Measurements from ENCODE around the gene TMEM238L. TPM values are rescaled to one million over a fixed set of nuclear protein-coding genes. Genes with fewer than 3 reads are reported as not detected.

Gene TMEM238L
- total and polyA plus RNA-seq, 2 donors (not counting 3 experiments of a cell fraction or from before 2014, with no cell fraction given), result not detected

- Histone ChIP-seq H3K27me3 (ENCODE audit: control insufficient read depth in 2 of 2, insufficient read depth in 2 of 2, low read length in 2 of 2) (no peaks in the 10 kb centered on the region), H2AFZ (ENCODE audit: low read depth, low read length) (no peak overlapping the region), H4K20me1 (replicated peaks; ENCODE audit: control insufficient read depth, extremely low read depth, insufficient read depth, low read length) (no peaks in the 10 kb centered on the region), H3K27ac (ENCODE audit: insufficient read depth, low read depth, low read length) (no peak overlapping the region), H3K9me3 (replicated peaks; ENCODE audit: control insufficient read depth, insufficient read depth, low read length) (no peaks in the 10 kb centered on the region), H3K36me3 (ENCODE audit: control insufficient read depth in 2 of 2, extremely low read depth in 1 of 2, insufficient read depth in 2 of 2, low read length in 2 of 2) (no peaks in the 10 kb centered on the region), H3K4me1 (ENCODE audit: control insufficient read depth, extremely low read depth, insufficient read depth, low read length) (no peaks in the 10 kb centered on the region), H3K79me2 (ENCODE audit: control insufficient read depth, insufficient read depth, low read length) (no peaks in the 10 kb centered on the region), H3K4me2 (ENCODE audit: insufficient read depth, low read length) (no peak overlapping the region), H3K9me1 (replicated peaks; ENCODE audit: control insufficient read depth, extremely low read depth, insufficient read depth, low read length) (no peaks in the 10 kb centered on the region), H3K4me3 (replicated peaks in 1 of 3; ENCODE audit: insufficient read depth in 1 of 3, low read depth in 1 of 3, low read length in 3 of 3) (no peak overlapping the region), H3K9ac (replicated peaks; ENCODE audit: extremely low read depth, insufficient read depth, low read length) (no peak overlapping the region)
- no peak for FAIRE-seq
- intact Hi-C loops (cut with micrococcal nuclease) (no loop called here), dilution Hi-C loops (cut with MboI; ENCODE audit: extremely low pct_ligation_motif_present, low sequenced_read_pairs) (no loop called here)
- CTCF ChIA-PET, result no interaction called here
- no peak for DNase-seq (ENCODE audit: low read depth, low spot score)
- no TSS peak for BruUV-seq (replicated peaks)
- TF ChIP-seq FOS (IDR thresholded peaks at IDR 0.05; ENCODE audit: borderline replicate concordance, insufficient read depth, low read length), result no peak
- TF ChIP-seq, protein P1, sequence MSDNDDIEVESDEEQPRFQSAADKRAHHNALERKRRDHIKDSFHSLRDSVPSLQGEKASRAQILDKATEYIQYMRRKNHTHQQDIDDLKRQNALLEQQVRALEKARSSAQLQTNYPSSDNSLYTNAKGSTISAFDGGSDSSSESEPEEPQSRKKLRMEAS (IDR thresholded peaks at IDR 0.05; ENCODE audit: insufficient read depth, insufficient read length), result no peak
- no peak for TF ChIP-seq JUN (IDR thresholded peaks at IDR 0.05; ENCODE audit: borderline replicate concordance, insufficient read depth, insufficient read length, low read depth)
- TF ChIP-seq GATA2 (IDR thresholded peaks at IDR 0.05; ENCODE audit: insufficient read depth, insufficient read length, low read depth, low read length), result no peak
- TF ChIP-seq POLR2A (IDR thresholded peaks at IDR 0.05; ENCODE audit: low read depth, low read length), result no peak
- TF ChIP-seq EZH2 (IDR thresholded peaks at IDR 0.05; ENCODE audit: borderline replicate concordance, low read depth, low read length, severe bottlenecking), result no peak
- no peak for TF ChIP-seq MYC (IDR thresholded peaks at IDR 0.05; ENCODE audit: low read depth, low read length)
- TF ChIP-seq, protein P2, sequence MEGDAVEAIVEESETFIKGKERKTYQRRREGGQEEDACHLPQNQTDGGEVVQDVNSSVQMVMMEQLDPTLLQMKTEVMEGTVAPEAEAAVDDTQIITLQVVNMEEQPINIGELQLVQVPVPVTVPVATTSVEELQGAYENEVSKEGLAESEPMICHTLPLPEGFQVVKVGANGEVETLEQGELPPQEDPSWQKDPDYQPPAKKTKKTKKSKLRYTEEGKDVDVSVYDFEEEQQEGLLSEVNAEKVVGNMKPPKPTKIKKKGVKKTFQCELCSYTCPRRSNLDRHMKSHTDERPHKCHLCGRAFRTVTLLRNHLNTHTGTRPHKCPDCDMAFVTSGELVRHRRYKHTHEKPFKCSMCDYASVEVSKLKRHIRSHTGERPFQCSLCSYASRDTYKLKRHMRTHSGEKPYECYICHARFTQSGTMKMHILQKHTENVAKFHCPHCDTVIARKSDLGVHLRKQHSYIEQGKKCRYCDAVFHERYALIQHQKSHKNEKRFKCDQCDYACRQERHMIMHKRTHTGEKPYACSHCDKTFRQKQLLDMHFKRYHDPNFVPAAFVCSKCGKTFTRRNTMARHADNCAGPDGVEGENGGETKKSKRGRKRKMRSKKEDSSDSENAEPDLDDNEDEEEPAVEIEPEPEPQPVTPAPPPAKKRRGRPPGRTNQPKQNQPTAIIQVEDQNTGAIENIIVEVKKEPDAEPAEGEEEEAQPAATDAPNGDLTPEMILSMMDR (IDR thresholded peaks at IDR 0.05; ENCODE audit: extremely low read depth in 1 of 2, insufficient read depth in 1 of 2, low read depth in 1 of 2, low read length in 2 of 2), result no peak
- no peak for TF ChIP-seq POLR2AphosphoS5 (IDR thresholded peaks at IDR 0.05; ENCODE audit: insufficient read depth, low read depth, low read length)
- POLR2A ChIA-PET, result no interaction called here
Measured at GRCh38 chr17:10821054-10821453, 17.2 kb upstream of the TMEM238L start.

Data from endothelial cell of umbilical vein (primary cell).